HG03469 (cell line): ENCODE measurements around the gene CYP26A1.
"Not testable (repeated sequence)": the region's sequence is repeated elsewhere in the genome, so short reads cannot be mapped to it uniquely, and the experiment has no call there.

ENCODE experiments used
- ATAC-seq: cut with Tn5 transposase; IDR thresholded peaks from one replicate; pipeline ENCODE4 v1.9.1; 2021; ENCODE audit warnings: mild to moderate bottlenecking, moderate library complexity, moderate number of reproducible peaks; ENCODE audit not compliant: unreplicated experiment

The CYP26A1 gene

DNA sequence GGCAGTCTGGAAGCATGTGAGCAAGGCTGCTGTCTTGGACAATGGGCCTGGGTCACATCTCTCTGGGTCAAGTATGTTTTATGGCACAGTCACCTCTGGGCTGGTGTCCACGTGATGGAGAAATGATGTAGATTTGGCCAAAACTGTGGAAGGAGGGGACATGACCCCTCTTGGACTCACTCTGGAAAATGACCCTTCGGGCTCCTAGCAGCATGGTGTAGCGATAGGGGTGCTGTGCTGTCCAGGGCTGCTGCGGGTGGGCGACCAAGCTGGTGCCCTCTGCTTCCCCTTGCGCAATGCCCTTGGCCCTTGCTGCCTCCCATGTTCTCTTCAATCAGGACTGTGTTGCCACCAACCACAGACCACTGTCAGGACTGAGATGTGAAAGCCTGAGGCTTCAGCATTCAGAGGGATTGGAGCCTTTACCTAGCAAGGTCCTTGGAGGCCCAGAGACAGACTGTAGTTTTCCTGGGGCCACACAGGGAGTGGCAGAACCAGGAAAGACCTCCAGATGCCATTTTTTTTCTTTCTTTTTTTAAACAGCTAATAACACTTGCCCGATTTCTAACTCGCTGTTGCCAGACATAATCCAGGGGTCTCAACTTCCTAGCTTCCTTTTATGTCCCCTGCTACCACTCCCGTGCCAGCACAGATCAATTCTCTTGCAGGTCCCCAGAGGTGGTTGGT, 6.1 kb downstream of the CYP26A1 start:
- ATAC-seq: no peak

DNA sequence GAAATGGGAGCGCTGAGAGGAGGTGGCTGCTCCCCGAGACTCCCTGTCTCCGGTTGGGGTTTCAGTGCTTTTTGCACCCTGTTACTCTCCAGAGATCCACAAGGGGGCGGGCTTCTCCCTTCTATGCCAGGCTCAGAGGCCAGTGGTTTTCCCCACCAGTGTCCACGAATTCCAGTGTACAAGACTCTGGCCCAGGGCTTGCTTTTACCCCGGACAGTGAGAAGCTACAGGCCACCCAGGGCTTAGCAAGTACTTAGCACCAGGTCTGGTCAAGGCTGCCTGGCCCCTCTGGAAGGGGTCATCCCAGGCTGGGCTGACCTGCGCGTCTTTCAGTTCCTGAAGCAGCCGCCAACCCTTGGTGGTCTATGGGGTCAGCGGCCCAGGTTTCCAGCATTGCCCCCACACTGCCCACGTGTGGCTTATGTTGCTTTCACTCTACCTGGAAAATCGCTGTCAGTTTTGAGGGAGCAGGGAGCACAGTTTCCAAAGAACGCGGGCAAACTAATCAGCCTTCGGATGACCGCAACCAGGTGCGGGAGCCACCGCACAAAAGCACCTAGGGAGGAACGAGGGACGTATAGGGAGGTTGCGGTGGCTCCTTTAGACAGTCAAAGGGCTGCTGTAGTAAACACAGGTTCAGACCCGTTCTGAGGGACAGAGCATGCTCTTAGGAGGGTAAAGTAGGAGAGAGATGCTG, 6.8 kb downstream of the CYP26A1 start:
- no peak for ATAC-seq

DNA sequence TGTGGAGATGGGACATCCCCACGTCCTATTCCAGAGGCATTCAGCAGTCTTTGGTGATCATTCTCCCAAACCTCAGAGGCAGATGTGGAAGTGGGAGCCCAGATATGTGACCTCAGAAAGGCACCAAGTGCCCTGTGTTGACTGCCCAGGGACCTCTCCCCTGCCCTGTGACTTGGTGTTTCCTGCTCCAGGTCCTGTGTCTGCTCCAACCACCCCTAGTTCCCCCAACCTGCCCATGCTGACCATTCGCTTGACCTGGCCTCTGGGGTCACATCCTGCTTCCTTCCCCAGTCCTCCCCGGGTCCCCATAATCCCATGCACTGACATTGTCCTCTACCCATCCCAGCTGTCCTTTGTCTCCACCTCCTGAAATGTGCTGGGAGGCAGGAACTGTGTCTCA, 7.6 kb downstream of the CYP26A1 start:
- no peak for ATAC-seq

DNA sequence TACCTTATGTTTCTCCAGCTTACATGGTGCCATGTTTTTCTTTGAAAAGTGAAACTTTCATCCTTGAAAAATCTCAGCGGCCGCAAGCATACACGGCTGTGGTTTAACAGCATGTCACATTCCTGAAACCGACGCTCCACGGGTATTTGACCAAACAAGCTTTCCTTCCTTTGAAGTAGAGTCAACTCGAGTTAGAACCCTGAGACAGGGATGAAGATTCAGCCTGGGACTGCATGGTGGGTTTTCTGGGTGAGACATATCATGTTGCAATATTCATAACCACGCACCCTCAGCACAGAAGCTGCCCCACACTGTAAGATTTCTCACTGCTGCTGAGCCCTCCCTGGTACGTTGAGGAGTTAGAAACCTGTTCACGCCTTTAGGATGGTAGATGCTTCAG, 8.1 kb downstream of the CYP26A1 start:
- no peak for ATAC-seq

DNA sequence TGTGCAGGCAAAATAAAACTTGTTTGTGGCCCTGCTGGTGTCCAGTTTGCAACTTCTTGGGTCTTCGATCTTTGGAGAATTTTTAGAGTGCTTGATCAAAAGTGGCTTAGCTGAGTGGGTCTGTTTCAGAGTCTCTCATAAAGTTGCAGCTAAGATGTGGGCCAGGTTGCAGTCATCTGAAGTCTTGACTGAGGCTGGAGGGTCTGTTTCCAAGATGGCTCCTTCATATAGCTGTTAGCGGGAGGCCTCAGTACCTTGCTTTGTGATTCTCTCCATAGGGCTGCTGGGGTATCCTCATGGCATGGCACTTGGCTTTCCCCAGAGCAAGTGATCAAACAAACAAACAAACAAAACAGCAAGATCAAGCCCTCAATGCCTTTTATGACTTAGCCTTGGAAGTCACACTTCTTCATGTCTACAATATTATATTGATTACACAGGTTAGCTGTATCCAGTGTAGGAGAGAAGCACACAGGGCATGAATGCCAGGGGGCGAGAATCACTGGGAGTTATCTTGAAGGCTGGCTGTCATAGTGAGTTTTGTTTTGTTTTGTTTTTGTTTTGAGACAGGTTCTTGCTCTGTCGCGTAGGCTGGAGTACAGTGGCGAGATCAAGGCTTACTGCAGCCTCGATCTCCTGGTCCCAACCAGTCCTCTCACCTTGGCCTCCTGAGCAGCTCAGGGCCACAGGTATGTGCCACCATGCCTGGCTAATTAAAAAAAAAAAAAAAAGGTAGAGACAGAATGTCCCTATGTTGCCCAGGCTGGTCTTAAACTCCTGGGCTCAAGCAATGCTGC, 10.2 kb downstream of the CYP26A1 start:
- ATAC-seq: no peak

DNA sequence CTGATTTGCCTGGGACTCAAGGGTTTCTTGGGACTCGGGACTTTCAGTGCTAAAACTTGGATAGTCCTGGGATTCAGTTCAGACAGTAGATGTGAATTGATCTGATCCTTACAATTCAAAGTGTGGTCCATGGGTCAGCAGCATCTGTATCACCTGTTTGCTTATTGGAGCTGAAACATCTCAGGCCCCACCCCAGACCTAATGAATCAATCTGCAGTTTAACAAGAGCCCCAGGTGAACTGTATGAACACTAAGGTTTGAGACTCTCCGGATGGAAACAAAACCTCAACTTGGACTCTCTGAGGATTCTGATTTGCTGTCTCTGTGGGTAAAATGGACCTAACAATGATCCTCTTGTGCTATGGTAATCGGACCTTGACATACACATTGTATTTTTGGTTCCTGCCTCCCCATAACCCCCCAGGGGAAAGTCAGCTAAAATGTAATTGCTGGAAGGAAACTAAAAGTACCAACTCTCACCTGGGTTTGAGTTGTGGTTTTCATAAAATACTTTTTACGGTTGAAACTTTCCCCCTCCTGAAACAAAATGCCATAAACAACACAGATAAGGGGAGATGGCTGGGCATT, 11.7 kb downstream of the CYP26A1 start:
- ATAC-seq: no peak

DNA sequence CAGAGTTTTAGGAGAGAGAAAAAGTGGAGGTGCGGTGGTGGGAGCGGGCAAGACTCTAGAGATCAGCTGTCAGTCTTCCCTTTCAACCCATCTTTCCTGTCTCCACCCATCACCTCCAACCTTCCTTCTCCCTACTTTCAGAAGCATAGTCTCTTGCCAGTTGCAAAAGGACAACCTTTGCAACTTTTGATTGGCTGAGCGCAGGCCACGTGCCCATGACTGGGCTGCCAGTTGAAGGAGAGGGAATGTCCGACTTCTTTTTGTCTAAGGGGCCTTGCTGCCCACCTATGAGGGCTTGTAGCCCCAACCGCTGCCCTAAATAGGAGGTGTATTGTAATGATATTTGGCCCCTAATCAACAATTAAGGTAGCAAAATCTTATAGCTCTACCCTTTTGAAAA, 12.6 kb downstream of the CYP26A1 start:
- no peak for ATAC-seq

DNA sequence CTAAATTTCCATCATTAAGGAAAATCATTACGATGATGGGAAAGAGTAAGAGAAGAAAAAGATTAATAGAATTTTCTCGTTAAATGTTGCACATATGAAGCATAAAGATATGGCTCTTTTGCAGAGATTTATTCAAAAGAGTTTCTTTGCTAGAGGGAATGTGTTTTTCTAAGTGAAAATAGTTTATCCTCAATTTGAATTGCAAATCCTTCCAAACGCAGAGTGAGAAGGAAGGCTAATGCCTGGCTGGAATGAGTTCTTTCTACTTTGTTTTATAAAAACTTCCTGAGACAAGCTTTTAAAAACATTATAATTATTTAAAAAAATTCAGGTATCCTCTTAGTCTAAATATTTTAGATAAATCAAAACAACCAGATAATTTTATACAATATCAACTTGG, 14.2 kb downstream of the CYP26A1 start:
- no peak for ATAC-seq

DNA sequence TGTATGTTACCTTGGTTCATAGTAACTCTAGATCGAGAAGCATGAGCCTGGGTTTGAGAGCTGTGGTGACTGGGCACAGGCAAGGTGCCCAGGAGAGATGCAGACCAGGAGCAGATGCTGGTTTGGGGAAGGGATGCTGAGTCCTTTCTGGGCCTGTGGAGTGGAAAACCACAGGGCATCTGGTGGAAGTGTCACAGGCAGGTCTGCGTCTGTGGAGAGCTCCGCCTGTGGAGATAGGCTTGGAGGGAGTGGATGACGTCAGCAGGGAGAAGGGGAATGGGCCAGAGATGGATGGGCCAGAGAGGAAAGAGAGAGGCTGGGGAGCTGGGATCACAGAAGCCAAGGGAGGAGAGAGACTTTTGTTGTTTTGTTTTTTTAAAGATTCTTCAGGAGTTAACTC, 14.8 kb downstream of the CYP26A1 start:
- ATAC-seq: no peak

DNA sequence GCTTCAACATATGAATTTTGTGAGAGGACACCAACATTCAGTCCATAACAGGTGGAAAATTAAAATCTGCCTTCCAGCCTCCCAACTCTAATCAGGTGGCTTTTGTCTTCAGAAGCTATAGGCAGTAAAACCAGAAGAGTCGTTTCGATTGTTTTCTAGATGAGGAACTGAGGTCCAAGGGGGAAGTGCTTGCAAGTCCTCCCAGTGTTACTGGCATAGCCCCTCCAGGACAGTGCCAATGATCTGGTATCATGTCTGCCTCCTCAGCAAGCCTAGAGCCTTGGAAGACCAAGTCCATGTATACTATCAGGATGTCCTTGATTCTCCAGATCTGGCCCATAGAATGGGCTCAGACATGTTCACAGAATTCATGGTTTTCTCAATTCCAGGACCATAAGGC, 16.9 kb downstream of the CYP26A1 start:
- no peak for ATAC-seq

DNA sequence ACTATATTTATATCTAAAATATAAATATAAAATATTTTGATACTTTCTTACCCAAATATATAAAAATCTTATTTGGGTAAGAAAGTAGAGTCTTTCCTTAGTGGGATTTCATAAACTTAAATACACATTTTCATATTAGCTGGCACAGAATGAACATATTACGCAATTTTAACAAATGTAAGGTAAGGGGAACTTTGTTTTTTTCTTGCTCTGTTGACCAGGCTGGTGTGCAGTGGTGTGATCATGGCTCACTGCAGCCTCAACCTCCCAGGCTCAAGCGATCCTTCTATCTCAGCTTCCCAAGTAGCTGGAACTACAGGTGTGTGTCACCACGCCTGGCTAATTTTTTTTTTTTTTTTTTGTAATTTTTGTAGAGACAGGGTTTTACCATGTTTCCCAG, 18.3 kb downstream of the CYP26A1 start:
- no peak for ATAC-seq

DNA sequence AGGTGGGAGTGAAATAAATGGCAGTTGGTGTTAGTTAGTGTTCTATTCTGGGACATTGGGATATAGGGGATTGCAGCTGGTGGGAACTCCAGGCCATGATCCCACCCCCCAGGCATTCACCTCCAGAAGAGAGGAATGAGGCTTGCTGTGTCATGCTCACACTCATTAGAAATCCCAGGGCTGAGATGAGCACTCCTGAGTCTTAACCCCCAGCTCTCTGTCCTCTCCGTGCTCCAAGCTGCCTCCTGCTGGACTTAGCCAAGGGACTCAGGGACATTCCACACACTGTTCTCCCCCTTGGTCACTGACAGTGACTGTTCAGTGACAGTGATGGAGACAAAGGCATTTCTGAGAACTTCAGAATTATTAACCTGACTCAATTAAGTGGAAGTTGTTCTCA, 21.5 kb downstream of the CYP26A1 start:
- ATAC-seq: no peak

DNA sequence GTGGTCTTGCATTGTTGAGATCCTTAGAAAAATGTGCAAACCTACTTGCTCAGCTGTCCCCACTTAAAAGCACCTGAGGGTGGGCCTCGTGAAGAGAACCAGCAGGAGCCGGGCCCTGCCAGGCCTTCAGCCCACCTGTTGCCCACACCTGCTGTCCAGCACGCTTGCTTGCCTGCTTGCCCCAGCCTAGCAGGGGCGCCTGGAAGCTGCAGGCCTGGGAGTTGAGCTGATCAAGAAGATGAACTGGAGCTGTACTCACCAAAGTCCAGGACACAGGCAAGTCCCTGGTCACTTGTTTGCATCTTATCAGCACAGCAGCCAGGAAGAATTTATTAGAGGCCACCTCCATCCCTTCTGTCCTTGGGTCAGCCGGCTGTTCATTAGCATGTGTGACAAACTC, 23.2 kb downstream of the CYP26A1 start:
- ATAC-seq: no peak

DNA sequence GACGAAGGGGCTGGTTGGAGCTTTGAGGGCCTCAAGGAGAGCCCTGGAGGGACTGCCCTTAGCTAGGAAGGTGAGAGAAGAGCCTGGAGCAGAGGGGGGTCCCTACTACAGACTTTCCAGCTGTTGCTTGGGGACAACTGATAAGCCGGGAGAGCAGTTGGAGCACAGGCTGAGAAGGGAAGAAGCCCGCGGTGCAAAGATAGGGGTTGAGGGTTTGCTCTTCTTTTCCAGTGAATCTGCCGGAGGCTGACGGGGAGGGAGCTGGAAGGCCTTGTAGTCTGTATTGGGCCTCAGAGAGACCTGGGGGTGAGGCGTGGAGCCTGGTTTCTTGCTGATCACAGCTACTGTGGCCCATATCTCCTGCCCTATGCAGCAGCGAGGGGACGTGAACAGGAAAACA, 23.7 kb downstream of the CYP26A1 start:
- ATAC-seq: no peak

DNA sequence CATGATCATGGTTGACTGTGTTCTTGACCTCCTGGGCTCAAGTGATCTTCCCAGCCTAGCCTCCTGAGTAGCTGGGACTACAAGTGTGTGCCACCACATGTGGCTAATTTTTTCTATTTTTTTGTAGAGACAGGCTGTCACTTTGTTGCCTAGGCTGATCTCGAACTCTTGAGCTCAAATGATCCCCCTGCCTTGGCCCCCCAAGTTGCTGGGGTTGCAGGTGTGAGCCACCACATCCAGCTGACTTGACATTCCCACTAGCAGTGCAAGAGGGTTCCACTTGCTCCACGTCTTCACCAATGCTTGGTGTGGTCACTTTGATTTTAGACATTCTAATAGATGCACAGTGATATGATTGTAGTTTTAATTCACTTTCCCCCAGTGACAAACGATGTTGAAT, 25.1 kb downstream of the CYP26A1 start:
- no peak for ATAC-seq

DNA sequence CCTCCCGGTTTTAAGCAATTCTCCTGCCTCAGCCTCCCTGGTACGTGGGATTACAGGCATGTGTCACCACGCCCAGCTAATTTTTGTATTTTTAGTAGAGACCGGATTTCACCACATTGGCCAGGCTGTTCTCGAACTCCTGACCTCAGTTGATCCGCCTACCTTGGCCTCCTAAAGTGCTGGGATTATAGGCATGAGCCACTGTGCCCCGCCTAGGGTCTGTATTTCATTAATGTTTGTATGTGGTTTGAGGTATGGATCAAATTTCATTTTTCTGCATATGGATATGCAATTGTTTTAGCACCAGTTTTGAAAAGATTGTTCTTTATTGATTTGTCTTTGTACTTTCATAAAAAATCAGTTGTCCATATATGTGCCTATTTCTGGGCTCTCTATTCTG, 26.0 kb downstream of the CYP26A1 start:
- no peak for ATAC-seq

DNA sequence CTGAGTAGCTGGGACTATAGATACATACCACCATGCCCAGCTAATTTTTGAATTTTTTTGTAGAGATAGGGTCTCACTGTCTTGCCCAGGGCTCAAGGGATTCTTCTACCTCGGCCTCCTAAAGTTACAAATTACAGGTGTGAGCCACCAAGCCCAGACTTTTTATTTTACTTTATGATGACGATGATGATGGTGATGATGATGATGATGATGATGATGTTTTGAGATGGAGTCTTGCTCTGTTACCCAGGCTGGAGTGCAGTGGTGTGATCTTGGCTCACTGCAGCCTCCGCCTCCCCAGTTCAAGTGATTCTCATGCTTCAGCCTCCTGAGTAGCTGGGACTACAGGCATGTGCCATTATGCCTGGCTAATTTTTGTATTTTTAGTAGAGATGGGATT, 27.5 kb downstream of the CYP26A1 start:
- ATAC-seq: not testable (repeated sequence)

DNA sequence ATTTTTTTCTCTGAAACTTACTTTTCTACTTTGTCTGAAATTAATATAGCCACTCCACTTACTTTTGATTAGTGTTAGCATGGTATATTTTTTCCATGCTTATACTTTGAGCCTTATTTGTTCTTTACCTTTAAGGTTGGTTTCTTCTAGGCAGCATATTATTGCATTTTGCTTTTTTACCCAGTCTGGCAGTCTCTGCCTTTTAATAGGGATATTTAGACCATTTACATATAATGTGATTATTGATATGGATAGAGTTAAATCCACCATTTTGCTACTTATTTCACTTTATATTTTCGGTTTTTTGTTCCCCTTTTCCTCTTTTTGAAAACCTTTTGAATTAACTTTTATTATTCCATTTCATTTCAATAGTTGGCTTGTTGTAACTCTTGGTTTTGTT, 30.3 kb downstream of the CYP26A1 start:
- ATAC-seq: no peak

DNA sequence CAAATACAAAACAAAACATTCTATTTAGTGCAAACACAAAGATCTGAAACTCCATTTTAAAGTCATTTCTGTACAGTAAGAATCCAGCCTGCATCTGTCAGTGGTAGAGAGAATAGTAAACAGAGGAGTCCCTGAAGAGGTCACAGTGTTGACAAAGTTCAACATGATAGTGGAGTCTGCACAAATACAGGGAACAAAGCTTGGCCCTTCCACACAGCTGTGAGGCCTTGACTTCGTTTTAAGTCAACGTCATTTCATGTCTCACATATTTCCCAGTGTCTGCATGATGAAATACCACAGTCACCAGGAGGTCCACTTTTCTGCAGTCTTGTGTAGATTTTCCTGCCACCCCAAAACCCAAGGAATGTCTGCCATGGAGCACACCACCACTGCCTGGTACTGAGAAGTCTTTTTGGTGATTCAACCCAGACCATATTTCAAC, 33.0 kb downstream of the CYP26A1 start:
- ATAC-seq: no peak

DNA sequence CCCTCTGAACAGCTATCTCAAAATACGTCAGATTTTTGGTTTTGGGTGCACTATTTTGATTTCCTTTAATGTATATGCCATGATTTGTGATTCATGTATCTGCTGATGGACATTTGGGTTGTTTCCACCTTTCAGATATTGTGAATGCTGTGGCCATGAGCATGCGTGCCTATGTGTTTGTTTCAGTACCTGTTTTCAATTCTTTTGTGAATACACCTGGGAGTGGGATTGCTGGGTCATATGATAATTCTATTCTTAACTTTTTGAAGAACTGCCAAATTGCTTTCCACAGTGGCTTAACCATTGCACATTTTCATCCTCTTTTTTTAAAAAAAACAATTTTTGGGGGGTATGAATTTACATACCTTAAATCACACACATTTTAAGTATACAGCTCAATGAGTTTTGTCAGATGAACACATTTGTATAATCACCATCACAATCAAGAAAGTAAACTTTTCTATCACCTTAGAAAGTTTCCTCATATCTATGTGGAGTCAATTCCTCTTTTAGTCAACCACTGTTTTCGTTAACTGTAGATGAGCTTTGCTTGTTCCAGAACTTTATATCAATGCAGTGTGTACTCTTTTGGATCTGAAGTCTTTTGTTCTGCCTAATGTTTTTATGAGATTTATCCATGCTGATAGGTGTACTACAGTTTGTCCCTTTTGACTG, 36.9 kb downstream of the CYP26A1 start:
- ATAC-seq: no peak

DNA sequence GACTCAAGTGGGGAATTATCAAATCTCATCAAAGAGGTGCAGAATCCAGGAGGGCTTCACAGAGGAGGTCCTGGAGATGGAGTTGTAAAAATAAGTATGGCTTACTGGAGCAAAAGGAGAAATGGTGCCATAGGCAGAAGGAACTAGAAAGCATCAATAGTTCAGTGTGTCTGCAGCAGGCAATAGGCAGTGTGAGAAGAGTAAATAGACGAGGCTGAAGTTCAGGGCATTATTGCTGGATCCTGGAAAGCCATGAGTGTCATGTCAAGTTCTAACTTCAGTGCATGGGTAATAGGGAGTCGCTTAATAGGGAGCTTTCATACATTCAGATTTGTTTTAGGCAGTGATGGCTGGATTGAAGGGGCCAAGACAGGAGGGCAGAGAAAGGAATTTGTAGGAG, 39.3 kb downstream of the CYP26A1 start:
- no peak for ATAC-seq
